SK-N-SH treated with all-trans-retinoic acid at 6 μM for 48 hours (cell line): ENCODE measurements around the gene NADK2.

Source experiments
- ATAC-seq: fragments of 200-7000 bp; cut with Tn5 transposase; 3 replicates; pipeline ENCODE4 v1.9.1; 2020; ENCODE audit warnings: mild to moderate bottlenecking, moderate library complexity
- ARNTL ChIP-seq: fragments of 450-650 bp; formaldehyde crosslinking; IDR thresholded peaks from 2 replicates; pipeline ENCODE4 v1.5.0; 2020; ENCODE audit warnings: low read depth, mild to moderate bottlenecking, moderate library complexity, borderline replicate concordance
- BACH2 ChIP-seq: fragments of 250-450 bp; sonication (Bioruptor Pico); IDR thresholded peaks from 2 replicates; pipeline ENCODE4 v1.9.0; 2021; ENCODE audit warnings: mild to moderate bottlenecking, borderline replicate concordance
- GLIS3 ChIP-seq: fragments of 250-450 bp; sonication (Bioruptor Pico); IDR thresholded peaks from 2 replicates; pipeline ENCODE4 v1.5.0; 2020; ENCODE audit warnings: mild to moderate bottlenecking, moderate library complexity
- ISL1 ChIP-seq: fragments of 250-450 bp; sonication (Bioruptor Pico); IDR thresholded peaks from 2 replicates; pipeline ENCODE4 v2.1.2; 2022; ENCODE audit warnings: mild to moderate bottlenecking, moderate library complexity
- OSR1 ChIP-seq: fragments of 250-450 bp; sonication (Bioruptor Pico); IDR thresholded peaks from 2 replicates; pipeline ENCODE4 v1.8.0; 2022; ENCODE audit warnings: moderate library complexity, mild to moderate bottlenecking, inconsistent platforms
- RARB ChIP-seq: fragments of 250-450 bp; sonication (Bioruptor Pico); IDR thresholded peaks from 2 replicates; pipeline ENCODE4 v1.8.0; 2021; ENCODE audit warnings: mild to moderate bottlenecking, moderate library complexity
- SNAI2 ChIP-seq: fragments of 250-450 bp; sonication (Bioruptor Pico); IDR thresholded peaks from 2 replicates; pipeline ENCODE4 v1.5.0; 2020; ENCODE audit warnings: mild to moderate bottlenecking, moderate library complexity
- TCF4 ChIP-seq: fragments of 250-450 bp; sonication (Bioruptor Pico); IDR thresholded peaks from 2 replicates; pipeline ENCODE4 v1.8.0; 2021; ENCODE audit warnings: mild to moderate bottlenecking, moderate library complexity, borderline replicate concordance
- TOX ChIP-seq: fragments of 250-450 bp; sonication (Bioruptor Pico); IDR thresholded peaks from 2 replicates; pipeline ENCODE4 v1.8.0; 2021; ENCODE audit warnings: mild to moderate bottlenecking, moderate library complexity, borderline replicate concordance
- ZC3H10 ChIP-seq: fragments of 250-450 bp; sonication (Bioruptor Pico); IDR thresholded peaks from 2 replicates; pipeline ENCODE4 v1.5.1; 2021; ENCODE audit warnings: mild to moderate bottlenecking, moderate library complexity
- ZFP3 ChIP-seq: fragments of 250-450 bp; sonication (Bioruptor Pico); IDR thresholded peaks from 2 replicates; pipeline ENCODE4 v1.5.0; 2020; ENCODE audit warnings: mild to moderate bottlenecking, moderate library complexity
- ZFP30 ChIP-seq: fragments of 450-650 bp; formaldehyde crosslinking; IDR thresholded peaks from 2 replicates; pipeline ENCODE4 v1.5.0; 2022; ENCODE audit warnings: mild to moderate bottlenecking, moderate library complexity
- ZNF70 ChIP-seq: fragments of 450-650 bp; formaldehyde crosslinking; IDR thresholded peaks from 2 replicates; pipeline ENCODE4 v1.5.0; 2020; ENCODE audit warnings: mild to moderate bottlenecking, moderate library complexity
- ZNF8 ChIP-seq: fragments of 450-650 bp; formaldehyde crosslinking; IDR thresholded peaks from 2 replicates; pipeline ENCODE4 v1.5.0; 2020; ENCODE audit warnings: mild to moderate bottlenecking, moderate library complexity
- TF ChIP-seq, protein P1 (sequence below): fragments of 250-450 bp; sonication (Bioruptor Pico); IDR thresholded peaks from 2 replicates; pipeline ENCODE4 v1.5.0; 2020; ENCODE audit warnings: mild to moderate bottlenecking, moderate library complexity
- TF ChIP-seq, protein P2 (sequence below): fragments of 250-450 bp; sonication (Bioruptor Pico); IDR thresholded peaks from 2 replicates; pipeline ENCODE4 v1.5.1; 2020; ENCODE audit warnings: low read depth, mild to moderate bottlenecking, moderate library complexity
- TF ChIP-seq, protein P3 (sequence below): fragments of 250-450 bp; sonication (Bioruptor Pico); IDR thresholded peaks from 2 replicates; pipeline ENCODE4 v1.8.0; 2020; ENCODE audit warnings: mild to moderate bottlenecking, moderate library complexity, borderline replicate concordance
- TF ChIP-seq, protein P4 (sequence below): fragments of 250-450 bp; sonication (Bioruptor Pico); IDR thresholded peaks from 2 replicates; pipeline ENCODE4 v1.8.0; 2021; ENCODE audit warnings: low read depth, mild to moderate bottlenecking, moderate library complexity, borderline replicate concordance

NADK2 gene

DNA sequence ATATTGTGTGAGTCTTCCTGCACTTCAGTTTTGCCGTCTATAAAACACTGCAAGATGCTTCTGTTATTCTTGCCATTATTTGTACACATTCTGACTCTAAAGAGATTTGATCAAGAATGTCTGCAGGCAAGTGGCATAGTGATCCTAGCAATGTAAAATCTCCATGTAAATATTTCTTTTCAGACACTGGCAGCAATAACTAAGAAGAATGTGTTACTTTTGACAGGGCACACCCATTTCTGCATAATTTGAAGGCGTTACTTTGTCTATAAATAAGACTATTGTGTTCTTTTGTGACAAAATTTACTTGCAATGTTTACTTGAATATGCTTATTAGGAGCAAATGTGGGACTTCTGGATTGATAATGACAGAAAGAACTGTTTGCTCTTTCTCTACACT is 39.9 kb upstream of the NADK2 start (continued):
- TF ChIP-seq, protein P1, sequence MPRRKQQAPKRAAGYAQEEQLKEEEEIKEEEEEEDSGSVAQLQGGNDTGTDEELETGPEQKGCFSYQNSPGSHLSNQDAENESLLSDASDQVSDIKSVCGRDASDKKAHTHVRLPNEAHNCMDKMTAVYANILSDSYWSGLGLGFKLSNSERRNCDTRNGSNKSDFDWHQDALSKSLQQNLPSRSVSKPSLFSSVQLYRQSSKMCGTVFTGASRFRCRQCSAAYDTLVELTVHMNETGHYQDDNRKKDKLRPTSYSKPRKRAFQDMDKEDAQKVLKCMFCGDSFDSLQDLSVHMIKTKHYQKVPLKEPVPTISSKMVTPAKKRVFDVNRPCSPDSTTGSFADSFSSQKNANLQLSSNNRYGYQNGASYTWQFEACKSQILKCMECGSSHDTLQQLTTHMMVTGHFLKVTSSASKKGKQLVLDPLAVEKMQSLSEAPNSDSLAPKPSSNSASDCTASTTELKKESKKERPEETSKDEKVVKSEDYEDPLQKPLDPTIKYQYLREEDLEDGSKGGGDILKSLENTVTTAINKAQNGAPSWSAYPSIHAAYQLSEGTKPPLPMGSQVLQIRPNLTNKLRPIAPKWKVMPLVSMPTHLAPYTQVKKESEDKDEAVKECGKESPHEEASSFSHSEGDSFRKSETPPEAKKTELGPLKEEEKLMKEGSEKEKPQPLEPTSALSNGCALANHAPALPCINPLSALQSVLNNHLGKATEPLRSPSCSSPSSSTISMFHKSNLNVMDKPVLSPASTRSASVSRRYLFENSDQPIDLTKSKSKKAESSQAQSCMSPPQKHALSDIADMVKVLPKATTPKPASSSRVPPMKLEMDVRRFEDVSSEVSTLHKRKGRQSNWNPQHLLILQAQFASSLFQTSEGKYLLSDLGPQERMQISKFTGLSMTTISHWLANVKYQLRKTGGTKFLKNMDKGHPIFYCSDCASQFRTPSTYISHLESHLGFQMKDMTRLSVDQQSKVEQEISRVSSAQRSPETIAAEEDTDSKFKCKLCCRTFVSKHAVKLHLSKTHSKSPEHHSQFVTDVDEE (CRISPR knock-in tag) = no peak
- TF ChIP-seq BACH2 (no peak), SNAI2 (CRISPR knock-in tag) (no peak)

DNA sequence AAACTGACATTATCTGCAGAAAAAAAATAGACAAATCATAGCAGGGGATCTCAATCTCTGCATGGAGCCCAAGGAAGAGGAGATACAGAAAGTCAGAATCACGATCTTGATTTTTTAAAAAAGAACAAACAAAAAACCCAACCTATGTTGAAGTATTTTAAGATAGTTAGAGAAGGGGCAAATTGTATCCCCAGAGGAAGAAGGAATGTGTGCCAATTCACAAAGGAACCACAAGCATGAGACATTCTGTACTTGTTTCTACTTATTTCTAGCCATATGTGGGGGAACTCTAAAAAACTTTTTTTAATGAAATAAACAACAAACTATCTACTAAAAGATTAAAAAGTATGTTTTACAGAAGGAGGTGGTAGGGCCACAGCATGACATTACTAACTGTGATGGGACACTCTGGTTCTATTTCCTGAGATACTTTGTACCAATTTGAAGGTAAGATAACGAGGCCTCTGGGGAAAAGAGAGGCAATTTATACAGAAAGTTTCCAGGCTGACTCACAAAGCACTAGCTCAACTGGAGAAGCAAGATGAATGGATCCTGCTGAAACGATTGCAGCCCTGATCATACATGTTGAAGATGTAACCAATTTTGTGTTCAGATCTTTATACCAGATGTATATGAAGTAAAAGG is 37.5 kb upstream of the NADK2 start:
- TF ChIP-seq GLIS3 (CRISPR knock-in tag) (no peak), ISL1 (CRISPR knock-in tag) (no peak), ZFP30 (CRISPR knock-in tag) (no peak), ZFP3 (CRISPR knock-in tag) (no peak), ZNF70 (CRISPR knock-in tag) (no peak), RARB (CRISPR knock-in tag) (no peak), TOX (no peak)
- TF ChIP-seq, protein P2, sequence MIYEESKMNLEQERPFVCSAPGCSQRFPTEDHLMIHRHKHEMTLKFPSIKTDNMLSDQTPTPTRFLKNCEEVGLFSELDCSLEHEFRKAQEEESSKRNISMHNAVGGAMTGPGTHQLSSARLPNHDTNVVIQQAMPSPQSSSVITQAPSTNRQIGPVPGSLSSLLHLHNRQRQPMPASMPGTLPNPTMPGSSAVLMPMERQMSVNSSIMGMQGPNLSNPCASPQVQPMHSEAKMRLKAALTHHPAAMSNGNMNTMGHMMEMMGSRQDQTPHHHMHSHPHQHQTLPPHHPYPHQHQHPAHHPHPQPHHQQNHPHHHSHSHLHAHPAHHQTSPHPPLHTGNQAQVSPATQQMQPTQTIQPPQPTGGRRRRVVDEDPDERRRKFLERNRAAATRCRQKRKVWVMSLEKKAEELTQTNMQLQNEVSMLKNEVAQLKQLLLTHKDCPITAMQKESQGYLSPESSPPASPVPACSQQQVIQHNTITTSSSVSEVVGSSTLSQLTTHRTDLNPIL (CRISPR knock-in tag) = no peak
- no peak for ATAC-seq

DNA sequence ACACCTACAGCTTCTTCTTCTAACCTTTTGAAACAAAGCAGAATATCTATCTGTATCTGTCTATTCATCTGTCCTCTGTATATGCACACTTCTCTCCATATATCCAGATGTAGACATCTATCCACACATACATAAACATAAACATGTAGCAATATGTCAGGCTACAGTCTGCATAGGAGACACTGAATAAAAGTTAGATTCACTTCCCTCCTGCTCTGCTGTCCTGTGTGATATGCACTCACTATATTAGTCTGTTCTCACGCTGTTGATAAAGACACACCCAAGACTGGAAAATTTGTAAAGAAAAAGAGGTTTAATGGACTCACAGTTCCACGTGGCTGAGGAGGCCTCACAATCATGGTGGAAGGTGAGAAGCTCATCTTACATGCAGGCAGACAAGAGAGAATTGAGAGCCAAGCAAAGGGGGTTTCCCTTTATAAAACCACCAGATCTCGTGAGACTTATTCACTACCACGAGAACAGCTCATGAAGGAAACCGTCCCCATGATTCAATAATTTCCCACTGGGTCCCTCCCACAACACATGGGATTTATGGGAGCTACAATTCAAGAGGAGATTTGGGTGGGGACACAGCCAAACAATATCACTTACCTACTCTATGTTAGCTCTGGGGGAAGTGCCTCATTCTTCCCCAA is 35.9 kb upstream of the NADK2 start:
- TF ChIP-seq, protein P1 (CRISPR knock-in tag) = no peak
- TF ChIP-seq GLIS3 (CRISPR knock-in tag) = no peak
- no peak for TF ChIP-seq ZFP3 (CRISPR knock-in tag)
- no peak for TF ChIP-seq ZNF8 (CRISPR knock-in tag)
- TF ChIP-seq ZC3H10 (CRISPR knock-in tag) = no peak
- no peak for TF ChIP-seq BACH2
- ATAC-seq = no peak

DNA sequence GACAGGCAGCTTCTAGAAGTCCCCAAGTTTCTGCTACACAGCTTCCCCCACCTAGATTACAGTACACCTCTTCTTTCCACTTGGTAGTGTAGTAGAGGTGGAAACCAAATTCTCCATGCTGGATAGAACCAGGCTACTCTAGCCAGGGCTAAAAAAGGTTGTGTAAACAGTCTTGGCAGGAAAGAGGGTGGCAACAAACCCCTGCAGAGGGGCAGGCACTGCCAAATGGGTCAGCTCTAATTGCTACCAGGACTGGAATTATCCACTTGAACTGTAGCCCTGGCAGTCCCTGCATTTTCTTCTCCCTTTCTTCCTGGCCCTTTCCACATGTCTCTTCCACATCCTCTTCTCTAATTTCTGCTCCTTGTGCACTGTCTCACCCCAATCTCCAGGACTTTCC is 35.1 kb upstream of the NADK2 start:
- no peak for ATAC-seq
- no peak for TF ChIP-seq ZFP3 (CRISPR knock-in tag)
- no peak for TF ChIP-seq GLIS3 (CRISPR knock-in tag)
- TF ChIP-seq OSR1 (CRISPR knock-in tag) = no peak
- TF ChIP-seq, protein P3, sequence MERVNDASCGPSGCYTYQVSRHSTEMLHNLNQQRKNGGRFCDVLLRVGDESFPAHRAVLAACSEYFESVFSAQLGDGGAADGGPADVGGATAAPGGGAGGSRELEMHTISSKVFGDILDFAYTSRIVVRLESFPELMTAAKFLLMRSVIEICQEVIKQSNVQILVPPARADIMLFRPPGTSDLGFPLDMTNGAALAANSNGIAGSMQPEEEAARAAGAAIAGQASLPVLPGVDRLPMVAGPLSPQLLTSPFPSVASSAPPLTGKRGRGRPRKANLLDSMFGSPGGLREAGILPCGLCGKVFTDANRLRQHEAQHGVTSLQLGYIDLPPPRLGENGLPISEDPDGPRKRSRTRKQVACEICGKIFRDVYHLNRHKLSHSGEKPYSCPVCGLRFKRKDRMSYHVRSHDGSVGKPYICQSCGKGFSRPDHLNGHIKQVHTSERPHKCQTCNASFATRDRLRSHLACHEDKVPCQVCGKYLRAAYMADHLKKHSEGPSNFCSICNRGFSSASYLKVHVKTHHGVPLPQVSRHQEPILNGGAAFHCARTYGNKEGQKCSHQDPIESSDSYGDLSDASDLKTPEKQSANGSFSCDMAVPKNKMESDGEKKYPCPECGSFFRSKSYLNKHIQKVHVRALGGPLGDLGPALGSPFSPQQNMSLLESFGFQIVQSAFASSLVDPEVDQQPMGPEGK (CRISPR knock-in tag) = no peak
- TF ChIP-seq ZFP30 (CRISPR knock-in tag) = no peak
- no peak for TF ChIP-seq BACH2
- no peak for TF ChIP-seq SNAI2 (CRISPR knock-in tag)
- TF ChIP-seq ISL1 (CRISPR knock-in tag) = no peak
- no peak for TF ChIP-seq TCF4
- TF ChIP-seq, protein P4, sequence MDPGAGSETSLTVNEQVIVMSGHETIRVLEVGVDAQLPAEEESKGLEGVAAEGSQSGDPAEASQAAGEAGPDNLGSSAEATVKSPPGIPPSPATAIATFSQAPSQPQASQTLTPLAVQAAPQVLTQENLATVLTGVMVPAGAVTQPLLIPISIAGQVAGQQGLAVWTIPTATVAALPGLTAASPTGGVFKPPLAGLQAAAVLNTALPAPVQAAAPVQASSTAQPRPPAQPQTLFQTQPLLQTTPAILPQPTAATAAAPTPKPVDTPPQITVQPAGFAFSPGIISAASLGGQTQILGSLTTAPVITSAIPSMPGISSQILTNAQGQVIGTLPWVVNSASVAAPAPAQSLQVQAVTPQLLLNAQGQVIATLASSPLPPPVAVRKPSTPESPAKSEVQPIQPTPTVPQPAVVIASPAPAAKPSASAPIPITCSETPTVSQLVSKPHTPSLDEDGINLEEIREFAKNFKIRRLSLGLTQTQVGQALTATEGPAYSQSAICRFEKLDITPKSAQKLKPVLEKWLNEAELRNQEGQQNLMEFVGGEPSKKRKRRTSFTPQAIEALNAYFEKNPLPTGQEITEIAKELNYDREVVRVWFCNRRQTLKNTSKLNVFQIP (CRISPR knock-in tag) = no peak
- TF ChIP-seq ZC3H10 (CRISPR knock-in tag) = no peak
- no peak for TF ChIP-seq ARNTL (CRISPR knock-in tag)
- TF ChIP-seq, protein P1 (CRISPR knock-in tag) = no peak
